Natural killer cell (primary cell): ENCODE results near the gene NSA2. TPM values are rescaled to one million over a fixed set of nuclear protein-coding genes. Genes with fewer than 3 reads are reported as not detected.

Experiments
- ATAC-seq, 3 donors: fragments of 150-1000 bp in 2 of 3; fragments of 200-7000 bp in 1 of 3; cut with Tn5 transposase; 1 replicate in 1 of 3; 2 replicates in 2 of 3; pipeline ENCODE4 v1.10.0; 2021; ENCODE audit warnings: mild to moderate bottlenecking in 2 of 3, moderate library complexity in 2 of 3
- DNase-seq, 2 donors: peaks; one replicate each; pipeline versions ENCODE4 v3.0.0 to v3.0.0-alpha.2; 2013 to 2021; ENCODE audit warnings: mixed read lengths in 1 of 2
- H3K27ac ChIP-seq: one replicate; pipeline ENCODE4 v1.5.1; 2013; ENCODE audit warnings: mild to moderate bottlenecking, low read length
- H3K27me3 ChIP-seq: one replicate; pipeline ENCODE4 v1.6.1; 2013; ENCODE audit warnings: low read length; ENCODE audit not compliant: control insufficient read depth, insufficient read depth
- H3K36me3 ChIP-seq: one replicate; pipeline ENCODE4 v1.6.1; 2013; ENCODE audit warnings: low read length; ENCODE audit not compliant: control insufficient read depth, insufficient read depth
- H3K4me1 ChIP-seq: one replicate; pipeline ENCODE4 v1.6.1; 2013; ENCODE audit warnings: low read length; ENCODE audit not compliant: control insufficient read depth, insufficient read depth
- H3K4me3 ChIP-seq: one replicate; pipeline ENCODE4 v1.5.1; 2013; ENCODE audit warnings: low read length
- H3K9me3 ChIP-seq: one replicate; pipeline ENCODE4 v1.6.1; 2013; ENCODE audit warnings: low read length; ENCODE audit not compliant: control insufficient read depth, insufficient read depth
- H3K27ac Mint-ChIP-seq, 2 donors: one replicate each; pipeline ENCODE4 v1.8.0; 2022; ENCODE audit warnings: mild to moderate bottlenecking in 2 of 2, mixed read lengths in 2 of 2, moderate library complexity in 1 of 2
- H3K27me3 Mint-ChIP-seq, 2 donors: one replicate each; pipeline ENCODE4 v1.8.0; 2022; ENCODE audit warnings: low read depth in 2 of 2, mixed read lengths in 2 of 2
- H3K36me3 Mint-ChIP-seq: one replicate; pipeline ENCODE4 v1.8.0; 2022; ENCODE audit warnings: mixed read lengths
- H3K4me1 Mint-ChIP-seq, 2 donors: one replicate each; pipeline ENCODE4 v1.8.0; 2022; ENCODE audit warnings: mixed read lengths in 2 of 2
- H3K4me3 Mint-ChIP-seq: one replicate; pipeline ENCODE4 v1.8.0; 2022; ENCODE audit warnings: mild to moderate bottlenecking, moderate library complexity, mixed read lengths
- H3K9me3 Mint-ChIP-seq, 2 donors: one replicate each; pipeline ENCODE4 v1.8.0; 2022; ENCODE audit warnings: mixed read lengths in 2 of 2
- WGBS: methylation state at CpG from one replicate; pipeline ENCODE4 v1.1.7; 2013; ENCODE audit warnings: missing lambda C conversion rate; ENCODE audit not compliant: insufficient coverage; 5-methylcytosine and 5-hydroxymethylcytosine counted together
- intact Hi-C: fragments of 100-400 bp; cut with micrococcal nuclease; formaldehyde crosslinking; loops from one replicate; pipeline ENCODE4 v1.14.2; 2022
- total RNA-seq, 4 donors: library from RNA; stranded (reverse); fragments of 120-200 nt in 1 of 4; gene quantifications; one replicate each; pipeline versions ENCODE4 v1.2.3 to v1.2.4, GENCODE V29; 2013 to 2022
- TF ChIP-seq, protein P1 (sequence below): fragments of 200-600 bp; IDR thresholded peaks from one replicate; pipeline ENCODE4 v1.8.0; 2022; ENCODE audit warnings: antibody characterized with exemption

The NSA2 gene
- total RNA-seq = 10 to 100 TPM; 53.2 to 75.8 (median 74.0) TPM
- 141 TPM for total RNA-seq (2013)

DNA sequence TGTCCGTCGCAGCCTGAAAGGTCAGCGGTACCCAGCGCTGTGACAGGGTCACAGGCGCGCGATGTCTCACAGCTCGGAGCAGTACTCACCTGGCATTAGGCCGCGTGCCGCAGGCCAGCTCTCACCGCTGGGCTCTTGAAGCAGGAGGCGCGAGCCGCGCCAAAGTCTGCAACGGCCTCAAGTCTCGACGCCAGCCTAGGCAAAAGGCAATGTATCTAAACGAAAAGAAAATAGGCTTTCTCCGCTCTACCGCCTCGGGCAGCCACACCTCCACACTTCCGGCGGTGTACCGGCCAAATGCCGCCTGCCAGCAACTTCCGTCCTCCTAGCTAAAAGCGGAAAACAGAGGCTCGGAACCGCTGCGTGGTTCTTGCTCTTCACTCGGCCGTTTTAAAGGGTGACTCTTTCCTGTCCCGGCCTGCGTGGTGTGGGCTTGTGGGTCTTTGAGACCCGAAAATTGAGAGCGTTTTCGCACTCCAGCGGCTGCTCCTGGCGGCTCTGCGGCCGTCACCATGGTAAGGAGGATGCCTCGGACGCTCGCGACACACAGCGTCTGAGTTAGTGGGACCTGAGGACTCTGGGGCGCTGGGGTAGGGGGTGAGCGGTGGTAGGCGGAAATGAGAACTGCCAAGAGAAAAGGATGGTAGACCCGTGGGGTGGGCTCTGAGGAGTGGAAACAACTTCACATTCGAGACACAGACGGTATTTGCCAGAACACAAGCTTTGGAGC lies at the start of gene NSA2, which contains the start of gene GFM2:
TSS of gene NSA2 (plus strand) at position 401 of the 730 bp plus-strand sequence. CDS start at position 513, 112 bp downstream.
TSS of gene GFM2 (minus strand) at position 269 of the 730 bp plus-strand sequence. CDS start 3,375 bp downstream, outside the sequence.
- DNase-seq = peak; percentile 90 to 96
- peaks cover 27 to 40% of the 10 kb centered on the region in 2 donors for H3K4me1 Mint-ChIP-seq
- no peaks in the 10 kb centered on the region for H3K9me3 Mint-ChIP-seq
- ATAC-seq = peak; percentile 90 to 97 (median 95)
- no peaks in the 10 kb centered on the region for H3K27me3 Mint-ChIP-seq
- Histone ChIP-seq H3K4me1 (peaks cover 16% of the 10 kb centered on the region), H3K9me3 (no peaks in the 10 kb centered on the region), H3K4me3 (peak within 1 kb of the TSS; percentile 94), H3K27me3 (no peaks in the 10 kb centered on the region), H3K36me3 (peaks cover 20% of the 10 kb centered on the region), H3K27ac (peak within 1 kb of the TSS; percentile 67)
- intact Hi-C loops = loop anchor here (1.0 to 10.0 kb wide), 7 partner anchors 82 to 1488 kb away; partner anchors contain the start of genes ANKRA2, FAM169A, HEXB and HMGCR
- WGBS = under 1% methylated on average over 54 of the region's 54 CpGs
- peaks cover 6% of the 10 kb centered on the region for H3K36me3 Mint-ChIP-seq
- TF ChIP-seq, protein P1, sequence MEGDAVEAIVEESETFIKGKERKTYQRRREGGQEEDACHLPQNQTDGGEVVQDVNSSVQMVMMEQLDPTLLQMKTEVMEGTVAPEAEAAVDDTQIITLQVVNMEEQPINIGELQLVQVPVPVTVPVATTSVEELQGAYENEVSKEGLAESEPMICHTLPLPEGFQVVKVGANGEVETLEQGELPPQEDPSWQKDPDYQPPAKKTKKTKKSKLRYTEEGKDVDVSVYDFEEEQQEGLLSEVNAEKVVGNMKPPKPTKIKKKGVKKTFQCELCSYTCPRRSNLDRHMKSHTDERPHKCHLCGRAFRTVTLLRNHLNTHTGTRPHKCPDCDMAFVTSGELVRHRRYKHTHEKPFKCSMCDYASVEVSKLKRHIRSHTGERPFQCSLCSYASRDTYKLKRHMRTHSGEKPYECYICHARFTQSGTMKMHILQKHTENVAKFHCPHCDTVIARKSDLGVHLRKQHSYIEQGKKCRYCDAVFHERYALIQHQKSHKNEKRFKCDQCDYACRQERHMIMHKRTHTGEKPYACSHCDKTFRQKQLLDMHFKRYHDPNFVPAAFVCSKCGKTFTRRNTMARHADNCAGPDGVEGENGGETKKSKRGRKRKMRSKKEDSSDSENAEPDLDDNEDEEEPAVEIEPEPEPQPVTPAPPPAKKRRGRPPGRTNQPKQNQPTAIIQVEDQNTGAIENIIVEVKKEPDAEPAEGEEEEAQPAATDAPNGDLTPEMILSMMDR = no peak
- H3K27ac Mint-ChIP-seq = peak within 1 kb of the TSS; percentile 96 to 98
- peak within 1 kb of the TSS; percentile 99 for H3K4me3 Mint-ChIP-seq

DNA sequence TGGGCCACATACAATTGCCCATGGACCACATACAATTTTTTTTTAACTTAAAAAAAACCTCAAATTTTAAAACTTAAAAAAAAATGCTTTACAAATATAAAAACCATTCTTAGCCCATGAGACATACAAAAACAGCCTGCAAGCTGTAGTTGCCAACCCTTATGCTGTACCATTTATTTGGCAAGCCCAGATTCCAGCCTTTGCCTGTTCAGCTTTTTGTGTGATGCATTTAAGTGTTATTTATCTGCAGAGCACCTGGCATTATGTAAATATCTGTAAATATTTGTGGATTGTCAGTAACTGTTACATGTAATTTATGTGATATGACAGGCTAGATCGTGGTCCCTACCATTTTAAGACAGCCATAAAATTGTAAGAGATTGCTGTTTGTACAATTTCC lies 49.5 kb upstream of the NSA2 start:
- no peak overlapping the region for H3K27ac ChIP-seq
- H3K27me3 ChIP-seq = no peaks in the 10 kb centered on the region
- H3K4me1 ChIP-seq = no peaks in the 10 kb centered on the region
- no peaks in the 10 kb centered on the region for H3K9me3 ChIP-seq
- H3K36me3 ChIP-seq = peaks cover 46% of the 10 kb centered on the region
- no peak for DNase-seq
- H3K4me3 Mint-ChIP-seq = no peak overlapping the region
- no peak for ATAC-seq
- H3K4me1 Mint-ChIP-seq = no peaks in the 10 kb centered on the region
- peaks cover 2% of the 10 kb centered on the region for H3K36me3 Mint-ChIP-seq
- peaks cover 0 to under 1% of the 10 kb centered on the region in 2 donors for H3K9me3 Mint-ChIP-seq
- TF ChIP-seq, protein P1 = no peak
- H3K27me3 Mint-ChIP-seq = no peaks in the 10 kb centered on the region
- no peak overlapping the region for H3K27ac Mint-ChIP-seq
- no peak overlapping the region for H3K4me3 ChIP-seq
- intact Hi-C loops = no loop called here
- WGBS = 33% methylated on average over 1 of the region's 1 CpG

DNA sequence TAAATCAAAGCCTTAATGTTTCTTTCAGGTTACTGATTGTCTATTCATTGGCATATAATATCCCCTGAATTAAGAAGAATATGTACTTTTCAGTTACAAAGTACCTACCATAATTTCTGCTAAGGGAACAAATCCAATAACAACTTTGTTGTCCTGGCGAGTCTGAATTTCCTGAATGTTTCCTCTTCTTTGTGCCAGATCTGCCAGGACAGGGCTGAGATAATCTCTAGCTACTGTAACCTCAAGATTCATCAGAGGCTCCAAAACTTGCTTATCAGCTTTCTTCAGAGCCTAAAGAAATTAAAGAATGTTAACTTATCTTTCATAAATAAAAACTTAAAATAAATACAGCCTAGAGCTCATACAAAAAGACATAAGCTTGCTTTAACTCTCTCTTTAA lies 44.8 kb upstream of the NSA2 start:
- intact Hi-C loops = no loop called here
- ATAC-seq (no peak), DNase-seq (no peak)
- H3K36me3 ChIP-seq = peaks cover 80% of the 10 kb centered on the region
- H3K4me3 ChIP-seq = no peak overlapping the region
- no peak overlapping the region for H3K27ac ChIP-seq
- Mint-ChIP-seq H3K4me1 (no peaks in the 10 kb centered on the region), H3K27me3 (no peaks in the 10 kb centered on the region), H3K9me3 (no peaks in the 10 kb centered on the region), H3K36me3 (peaks cover 10% of the 10 kb centered on the region), H3K27ac (peak overlapping the region in 1 of 2 donors; percentile 8), H3K4me3 (no peak overlapping the region)
- H3K4me1 ChIP-seq = no peaks in the 10 kb centered on the region
- H3K27me3 ChIP-seq = no peaks in the 10 kb centered on the region
- 79% methylated on average over 1 of the region's 1 CpG for WGBS
- TF ChIP-seq, protein P1 = no peak
- no peaks in the 10 kb centered on the region for H3K9me3 ChIP-seq
